ENCODE results near the gene PCYOX1L.

The PCYOX1L gene

DNA sequence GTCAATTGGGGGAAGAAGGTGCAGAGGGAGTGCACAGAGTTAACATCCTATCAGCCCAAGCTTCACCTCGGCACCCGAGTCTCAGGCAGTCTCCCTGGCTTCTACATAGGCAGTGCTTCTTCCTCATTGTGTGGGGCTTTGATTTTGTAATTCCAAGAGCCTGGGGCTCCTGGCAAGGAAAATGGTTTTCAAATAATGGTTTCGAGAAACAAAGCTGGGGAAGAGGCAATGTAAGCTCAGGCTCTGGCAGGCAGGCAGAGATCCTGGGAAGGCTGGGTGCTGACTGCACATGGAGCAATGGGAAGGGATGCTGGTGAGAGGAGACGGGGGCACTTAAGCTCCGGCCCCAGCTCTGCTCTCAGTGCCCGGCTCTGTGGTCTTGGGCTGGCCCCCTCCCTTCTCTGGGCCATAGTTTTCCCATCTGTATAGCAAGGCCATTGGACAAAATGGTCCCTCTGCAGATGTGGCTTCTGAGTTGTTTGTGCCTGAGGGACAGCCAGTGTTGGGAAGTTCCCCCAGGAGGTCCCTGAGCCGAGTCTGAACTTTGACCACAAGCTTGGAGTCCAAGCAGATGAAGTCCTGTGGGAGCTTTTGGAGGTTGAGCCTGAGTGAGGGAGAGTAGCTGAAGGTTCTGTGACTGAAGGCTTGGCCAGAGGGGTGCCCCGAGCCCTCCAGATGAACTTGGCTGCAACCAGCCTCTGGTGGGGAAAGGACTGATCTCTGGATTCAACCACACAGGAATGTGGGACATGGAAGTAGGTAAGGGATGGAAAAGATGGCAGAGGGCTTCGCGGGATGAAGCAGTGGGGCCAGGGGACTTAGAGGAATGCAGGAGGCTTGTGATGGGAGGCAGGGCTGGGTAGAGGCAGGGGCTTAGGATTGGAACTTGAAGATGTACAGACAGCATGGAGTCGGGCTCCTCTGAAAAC lies 49.7 kb downstream of the PCYOX1L start:
- DNase-seq (ENCODE audit: low spot score), result no peak

DNA sequence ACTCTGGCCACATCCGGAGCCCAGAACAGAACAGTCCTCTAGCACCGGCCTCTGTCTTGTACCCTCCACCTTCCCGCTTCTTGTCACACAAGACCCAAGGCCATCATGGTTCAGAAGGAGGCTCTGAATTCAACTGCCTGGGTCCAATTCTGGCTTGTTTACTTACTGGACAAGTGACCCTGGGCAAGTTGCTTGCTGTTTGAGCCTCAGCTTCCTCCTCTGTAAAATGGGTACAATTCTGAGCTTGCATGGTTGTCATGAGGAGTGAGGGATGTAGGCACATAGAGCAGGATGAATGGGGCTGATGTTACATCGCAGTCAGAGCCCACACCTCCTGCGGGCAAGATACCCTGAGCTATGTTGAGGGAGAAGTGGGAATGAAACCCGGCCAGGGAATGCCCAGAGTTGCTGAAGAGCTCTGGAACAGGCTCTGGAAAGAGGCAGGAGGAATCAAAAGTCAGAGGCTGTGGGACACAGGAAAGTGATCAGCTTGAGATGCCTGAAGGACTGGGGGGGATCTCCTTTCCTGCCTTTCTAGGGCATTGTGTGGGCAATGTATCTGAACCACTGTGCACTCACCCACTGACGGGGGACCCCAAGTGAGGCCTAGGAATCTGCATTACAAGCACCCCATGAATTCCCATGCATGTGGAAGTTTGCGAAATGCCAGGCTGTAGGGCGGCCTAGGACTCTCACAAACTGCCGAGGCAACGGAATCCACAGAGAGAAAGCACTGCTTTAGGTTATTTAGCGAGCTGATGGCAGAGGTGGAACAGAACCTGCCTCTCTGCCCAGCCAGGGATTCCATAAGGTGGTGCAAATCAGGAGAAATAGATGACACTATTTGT lies 50.6 kb downstream of the PCYOX1L start:
- DNase-seq (ENCODE audit: low spot score), result no peak

GRCh38 chr5:149409268-149409948 lies 51.6 kb downstream of the PCYOX1L start:
- no peak for DNase-seq (ENCODE audit: low spot score)

DNA sequence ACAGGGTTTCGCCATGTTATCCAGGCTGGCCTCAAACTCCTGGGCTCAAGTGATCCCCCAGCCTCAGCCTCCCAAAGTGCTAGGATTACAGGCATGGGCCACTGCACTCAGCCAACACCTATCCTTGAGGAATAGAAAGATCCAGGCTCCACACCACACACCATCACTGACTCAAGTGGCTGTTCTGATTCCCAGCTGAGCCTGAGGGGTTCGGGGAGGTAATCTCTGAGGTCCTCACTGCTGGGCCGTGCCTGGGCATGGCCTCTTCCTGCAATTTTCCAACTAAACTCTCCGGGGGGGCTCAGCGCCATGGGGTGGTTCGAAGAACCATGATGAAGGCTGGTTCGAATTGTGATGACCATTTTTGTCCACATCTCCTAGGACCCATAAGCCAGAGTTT lies 52.2 kb downstream of the PCYOX1L start:
- no peak for DNase-seq (ENCODE audit: low spot score)

DNA sequence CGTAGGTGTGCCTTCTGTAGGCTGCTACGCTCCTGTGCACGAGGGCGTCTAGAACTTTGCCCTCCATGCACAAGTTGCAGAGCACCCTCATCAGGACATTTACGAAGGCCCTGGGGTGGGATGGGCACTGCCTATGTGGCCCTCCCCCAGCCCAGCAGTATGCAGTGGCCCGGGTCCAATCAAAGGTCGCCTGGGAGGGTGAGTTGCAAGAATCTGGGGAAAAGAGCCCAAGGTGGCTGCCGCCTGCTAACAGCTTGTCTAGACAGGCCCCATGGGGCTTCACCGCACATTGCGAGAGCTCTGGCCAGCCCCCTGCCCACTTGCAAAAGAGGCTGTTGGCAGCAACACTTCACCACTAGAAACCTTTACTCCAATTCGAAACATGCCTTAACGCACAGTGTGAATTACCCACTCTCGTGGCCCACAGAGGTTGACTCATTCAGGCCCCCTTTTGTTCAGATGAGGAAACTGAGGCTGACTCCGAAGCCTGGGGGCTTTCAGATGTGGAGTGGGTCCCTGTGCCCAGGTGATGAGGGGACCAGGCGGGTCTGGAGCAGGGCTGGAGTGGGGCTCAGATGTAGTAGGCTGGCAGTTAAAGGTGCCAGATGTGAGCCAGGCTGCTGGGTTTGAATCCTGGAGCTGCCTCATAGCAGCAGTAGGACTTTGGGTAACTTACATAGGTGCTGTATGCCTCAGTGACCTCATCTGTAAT lies 53.0 kb downstream of the PCYOX1L start:
- no peak for DNase-seq (ENCODE audit: low spot score)

- DNase-seq (ENCODE audit: low spot score), result no peak
These were observed 54.1 kb downstream of the PCYOX1L start for GRCh38 chr5:149411738-149412519.

- no peak for DNase-seq (ENCODE audit: low spot score)
These were observed 55.1 kb downstream of the PCYOX1L start for GRCh38 chr5:149412783-149413476.

GRCh38 chr5:149413477-149414210 lies 55.8 kb downstream of the PCYOX1L start:
- no peak for DNase-seq (ENCODE audit: low spot score)

- DNase-seq (ENCODE audit: low spot score), result no peak
These were observed 56.7 kb downstream of the PCYOX1L start for GRCh38 chr5:149414405-149415065.

GRCh38 chr5:149415066-149415967 lies 57.5 kb downstream of the PCYOX1L start:
- no peak for DNase-seq (ENCODE audit: low spot score)

GRCh38 chr5:149416987-149417710 lies 59.3 kb downstream of the PCYOX1L start:
- no peak for DNase-seq (ENCODE audit: low spot score)

DNA sequence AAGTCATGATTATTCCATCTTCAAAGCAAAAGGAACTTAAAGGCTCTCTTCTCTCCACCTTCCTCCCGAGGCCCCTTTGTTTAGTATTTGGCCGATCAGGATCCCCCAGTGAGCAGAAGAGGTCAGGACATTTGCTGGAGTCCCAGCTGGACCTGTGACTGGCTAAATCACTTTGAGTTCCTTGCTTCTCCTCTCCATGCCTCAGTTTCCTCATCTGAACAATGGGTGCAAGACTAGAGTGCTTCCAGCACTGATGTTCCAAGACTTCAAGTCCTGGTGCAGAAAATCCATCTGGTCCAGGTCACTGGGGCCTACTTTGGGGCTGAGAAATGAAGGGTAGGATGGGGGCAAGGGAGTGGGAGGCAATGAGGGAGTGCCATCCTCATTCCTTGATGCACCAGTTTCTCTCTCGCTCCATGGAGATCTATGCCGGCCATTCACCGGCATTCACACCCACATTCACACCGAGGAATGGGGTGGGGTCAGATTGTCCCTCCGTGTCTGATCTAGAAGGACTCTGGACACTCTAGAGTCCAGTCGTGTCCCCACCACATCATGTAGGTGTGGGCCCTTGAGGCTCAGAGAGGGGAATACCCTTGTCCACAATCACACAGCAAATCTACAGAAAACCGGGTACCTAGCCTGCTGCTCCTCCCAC lies 60.0 kb downstream of the PCYOX1L start:
- DNase-seq (ENCODE audit: low spot score), result no peak

DNA sequence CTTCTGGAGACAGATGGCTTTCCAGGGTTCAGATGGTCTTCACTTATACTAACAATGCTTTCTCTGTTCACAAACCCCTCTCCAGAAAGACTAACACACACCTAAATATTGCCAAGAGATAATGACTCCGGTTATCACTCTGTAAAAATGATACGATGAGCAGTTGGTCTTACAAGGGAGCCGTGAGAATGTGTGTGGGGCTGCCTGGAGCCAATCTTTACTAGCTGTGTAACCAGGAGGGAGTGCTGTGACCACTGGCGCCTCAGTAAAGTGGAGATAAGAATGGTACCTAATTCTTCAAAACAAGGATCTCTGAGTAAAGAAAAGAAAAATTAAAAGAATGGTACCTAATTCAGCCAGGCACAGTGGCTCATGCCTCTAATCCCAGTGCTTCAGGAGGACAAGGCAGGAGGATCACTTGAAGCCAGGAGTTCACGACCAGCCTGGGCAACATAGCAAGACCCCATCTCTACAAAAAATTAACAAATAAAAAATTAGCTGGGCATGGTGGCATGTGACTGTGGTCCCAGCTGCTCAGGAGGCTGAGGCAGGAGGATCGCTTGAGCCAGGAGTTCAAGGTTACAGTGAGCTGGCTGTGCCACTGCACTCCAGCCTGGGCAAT lies 61.2 kb downstream of the PCYOX1L start:
- no peak for DNase-seq (ENCODE audit: low spot score)

Data from D341Med (cell line).